Loucy (cell line): ENCODE data around the gene IGSF21.

Experiments used
- H2AFZ ChIP-seq: fragments of 200-600 bp; sonication (generic); 2 replicates; pipeline ENCODE4 v1.6.0; 2016; ENCODE audit warnings: antibody characterized with exemption, mild to moderate bottlenecking, low read length, moderate library complexity
- H3F3A ChIP-seq: fragments of 200-600 bp; 2 replicates; pipeline ENCODE4 v1.6.0; 2016; ENCODE audit warnings: antibody characterized with exemption, low read depth, mild to moderate bottlenecking
- H3K27me3 ChIP-seq: fragments of 200-600 bp; sonication (generic); 2 replicates; pipeline ENCODE4 v1.6.1; 2014; ENCODE audit warnings: low read length, mild to moderate bottlenecking; ENCODE audit not compliant: insufficient read depth, poor library complexity, severe bottlenecking
- H3K36me3 ChIP-seq: fragments of 200-600 bp; sonication (generic); 2 replicates; pipeline ENCODE4 v1.6.1; 2016; ENCODE audit warnings: low read length; ENCODE audit not compliant: insufficient read depth
- H3K4me1 ChIP-seq: fragments of 200-600 bp; sonication (generic); 2 replicates; pipeline ENCODE4 v1.5.1; 2014; ENCODE audit warnings: low read length, mild to moderate bottlenecking; ENCODE audit not compliant: insufficient read depth, poor library complexity, severe bottlenecking
- H3K4me2 ChIP-seq: fragments of 200-600 bp; sonication (generic); 2 replicates; pipeline ENCODE4 v1.6.0; 2014; ENCODE audit warnings: antibody characterized with exemption, low read length, low read depth, mild to moderate bottlenecking; ENCODE audit not compliant: poor library complexity, severe bottlenecking
- H3K4me3 ChIP-seq: fragments of 200-600 bp; sonication (generic); 2 replicates; pipeline ENCODE4 v1.5.1; 2014; ENCODE audit warnings: low read length, mild to moderate bottlenecking, mixed read lengths; ENCODE audit not compliant: poor library complexity, severe bottlenecking
- H3K79me2 ChIP-seq: fragments of 200-600 bp; sonication (generic); 2 replicates; pipeline ENCODE4 v1.6.1; 2014; ENCODE audit warnings: low read length; ENCODE audit not compliant: insufficient read depth
- H3K9ac ChIP-seq: fragments of 200-600 bp; sonication (generic); 2 replicates; pipeline ENCODE4 v1.6.0; 2014; ENCODE audit warnings: mild to moderate bottlenecking, low read depth, low read length, moderate library complexity; ENCODE audit not compliant: poor library complexity, severe bottlenecking
- H3K9me2 ChIP-seq: fragments of 200-600 bp; sonication (generic); replicated peaks from 2 replicates; pipeline ENCODE4 v1.6.1; 2016; ENCODE audit warnings: low read depth, low read length, mixed read lengths
- H3K9me3 ChIP-seq: fragments of 200-600 bp; sonication (generic); 2 replicates; pipeline ENCODE4 v1.6.1; 2014; ENCODE audit warnings: mild to moderate bottlenecking, antibody characterized with exemption, low read length, low read depth; ENCODE audit not compliant: insufficient read depth
- H4K20me1 ChIP-seq: fragments of 200-600 bp; sonication (generic); 2 replicates; pipeline ENCODE4 v1.6.0; 2014; ENCODE audit warnings: antibody characterized with exemption, low read length, mild to moderate bottlenecking; ENCODE audit not compliant: insufficient read depth, poor library complexity, severe bottlenecking
- EZH2phosphoT487 ChIP-seq: fragments of 200-600 bp; IDR thresholded peaks from 2 replicates; pipeline ENCODE4 v1.6.1; 2018; ENCODE audit warnings: antibody characterized with exemption, mild to moderate bottlenecking, moderate library complexity, borderline replicate concordance
- TF ChIP-seq, protein P1 (sequence below): fragments of 200-600 bp; sonication (generic); conservative IDR thresholded peaks from 2 replicates; pipeline ENCODE4 v1.5.1; 2014; ENCODE audit warnings: mild to moderate bottlenecking, antibody characterized with exemption, low read length

The IGSF21 gene

DNA sequence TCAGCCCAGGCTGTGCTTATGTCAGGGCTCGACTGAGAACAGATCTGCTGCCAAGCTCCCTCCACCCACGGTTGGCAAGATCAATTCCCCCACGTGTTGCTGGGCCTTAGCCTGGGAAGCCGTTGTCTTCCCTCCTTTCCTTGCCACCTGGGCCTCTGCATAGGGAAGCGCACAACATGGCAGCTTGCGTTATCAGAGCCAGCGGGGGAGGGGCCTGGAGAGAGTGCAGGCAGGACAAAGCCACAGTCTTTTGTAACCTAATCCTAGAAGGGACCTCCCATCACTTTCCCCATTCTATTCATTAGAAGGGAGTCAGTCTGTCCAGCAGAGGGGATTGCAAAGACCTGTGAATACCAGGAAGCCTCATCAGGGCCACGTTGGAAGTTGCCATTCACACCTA, 17.0 kb upstream of the IGSF21 start:
- TF ChIP-seq, protein P1, sequence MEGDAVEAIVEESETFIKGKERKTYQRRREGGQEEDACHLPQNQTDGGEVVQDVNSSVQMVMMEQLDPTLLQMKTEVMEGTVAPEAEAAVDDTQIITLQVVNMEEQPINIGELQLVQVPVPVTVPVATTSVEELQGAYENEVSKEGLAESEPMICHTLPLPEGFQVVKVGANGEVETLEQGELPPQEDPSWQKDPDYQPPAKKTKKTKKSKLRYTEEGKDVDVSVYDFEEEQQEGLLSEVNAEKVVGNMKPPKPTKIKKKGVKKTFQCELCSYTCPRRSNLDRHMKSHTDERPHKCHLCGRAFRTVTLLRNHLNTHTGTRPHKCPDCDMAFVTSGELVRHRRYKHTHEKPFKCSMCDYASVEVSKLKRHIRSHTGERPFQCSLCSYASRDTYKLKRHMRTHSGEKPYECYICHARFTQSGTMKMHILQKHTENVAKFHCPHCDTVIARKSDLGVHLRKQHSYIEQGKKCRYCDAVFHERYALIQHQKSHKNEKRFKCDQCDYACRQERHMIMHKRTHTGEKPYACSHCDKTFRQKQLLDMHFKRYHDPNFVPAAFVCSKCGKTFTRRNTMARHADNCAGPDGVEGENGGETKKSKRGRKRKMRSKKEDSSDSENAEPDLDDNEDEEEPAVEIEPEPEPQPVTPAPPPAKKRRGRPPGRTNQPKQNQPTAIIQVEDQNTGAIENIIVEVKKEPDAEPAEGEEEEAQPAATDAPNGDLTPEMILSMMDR: no peak
- no peak for TF ChIP-seq EZH2phosphoT487
- H3K4me1 ChIP-seq: no peaks in the 10 kb centered on the region
- no peaks in the 10 kb centered on the region for H3K9me3 ChIP-seq
- H3K9me2 ChIP-seq: no peaks in the 10 kb centered on the region
- no peak overlapping the region for H3K4me3 ChIP-seq
- no peaks in the 10 kb centered on the region for H4K20me1 ChIP-seq
- H3K36me3 ChIP-seq: no peaks in the 10 kb centered on the region
- no peak overlapping the region for H3K9ac ChIP-seq
- H3F3A ChIP-seq: no peaks in the 10 kb centered on the region
- H3K27me3 ChIP-seq: no peaks in the 10 kb centered on the region
- H3K79me2 ChIP-seq: no peaks in the 10 kb centered on the region
- H2AFZ ChIP-seq: no peak overlapping the region
- no peak overlapping the region for H3K4me2 ChIP-seq

GRCh38 chr1:18091660-18092446, 15.7 kb upstream of the IGSF21 start:
- no peak overlapping the region for H3K4me2 ChIP-seq
- H3K9me2 ChIP-seq: no peaks in the 10 kb centered on the region
- no peaks in the 10 kb centered on the region for H3F3A ChIP-seq
- no peak overlapping the region for H2AFZ ChIP-seq
- H3K9me3 ChIP-seq: no peaks in the 10 kb centered on the region
- H3K36me3 ChIP-seq: no peaks in the 10 kb centered on the region
- H3K4me3 ChIP-seq: no peak overlapping the region
- H4K20me1 ChIP-seq: no peaks in the 10 kb centered on the region
- no peaks in the 10 kb centered on the region for H3K79me2 ChIP-seq
- no peaks in the 10 kb centered on the region for H3K4me1 ChIP-seq
- no peaks in the 10 kb centered on the region for H3K27me3 ChIP-seq
- TF ChIP-seq EZH2phosphoT487: no peak
- TF ChIP-seq, protein P1: no peak
- no peak overlapping the region for H3K9ac ChIP-seq

DNA sequence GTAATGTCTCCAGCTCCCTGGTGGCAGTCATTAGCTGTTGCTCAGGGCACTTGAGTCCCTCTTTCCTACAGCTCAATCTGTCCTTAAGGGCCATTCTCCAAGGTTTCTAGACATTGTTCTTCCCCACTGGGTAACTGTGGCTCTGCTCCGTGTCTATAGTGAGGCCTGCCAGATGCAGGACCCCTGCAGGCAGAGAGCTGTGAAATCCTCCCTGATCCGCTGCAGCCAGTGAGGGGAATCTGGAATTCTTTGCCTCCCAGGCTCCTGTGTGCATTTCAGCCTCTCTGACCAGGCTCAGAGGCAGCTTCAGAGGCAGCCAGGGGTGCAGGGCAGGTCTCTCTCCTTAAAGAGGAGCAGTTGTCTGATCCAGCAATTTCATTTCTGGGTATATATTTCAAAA, 14.4 kb upstream of the IGSF21 start:
- Histone ChIP-seq H2AFZ (no peak overlapping the region), H3K79me2 (no peaks in the 10 kb centered on the region), H3K9ac (no peak overlapping the region), H3K4me2 (no peak overlapping the region), H4K20me1 (no peaks in the 10 kb centered on the region), H3K4me1 (no peaks in the 10 kb centered on the region), H3K36me3 (no peaks in the 10 kb centered on the region), H3K27me3 (no peaks in the 10 kb centered on the region), H3K4me3 (no peak overlapping the region), H3K9me3 (no peaks in the 10 kb centered on the region), H3K9me2 (no peaks in the 10 kb centered on the region), H3F3A (no peaks in the 10 kb centered on the region)
- no peak for TF ChIP-seq EZH2phosphoT487
- TF ChIP-seq, protein P1: no peak
